Duodenal mucosa (tissue), 2 donors: ENCODE results near the gene SMARCE1.
A peak's percentile ranks its signal among the peaks of the same experiment; 100 is the strongest.

Source experiments
- H3K27ac ChIP-seq: one replicate; pipeline ENCODE4 v1.7.0; 2013; ENCODE audit warnings: low read depth, low read length
- H3K27me3 ChIP-seq, 2 donors: one replicate each; pipeline ENCODE4 v1.7.0; 2013; ENCODE audit warnings: low read length in 2 of 2, control low read depth in 1 of 2; ENCODE audit not compliant: insufficient read depth in 2 of 2, control insufficient read depth in 1 of 2
- H3K36me3 ChIP-seq, 2 donors: one replicate each; pipeline ENCODE4 v1.7.0; 2013; ENCODE audit warnings: low read length in 2 of 2, control low read depth in 1 of 2; ENCODE audit not compliant: insufficient read depth in 2 of 2, control insufficient read depth in 1 of 2
- H3K4me1 ChIP-seq, 2 donors: one replicate each; pipeline ENCODE4 v1.7.0; 2013; ENCODE audit warnings: low read length in 2 of 2, control low read depth in 1 of 2; ENCODE audit not compliant: insufficient read depth in 2 of 2, control insufficient read depth in 1 of 2
- H3K4me3 ChIP-seq, 2 donors: one replicate each; pipeline ENCODE4 v1.7.0; 2013; ENCODE audit warnings: low read length in 2 of 2, low read depth in 1 of 2
- H3K9ac ChIP-seq, 2 donors: one replicate each; pipeline ENCODE4 v1.7.0; 2013; ENCODE audit warnings: low read length in 2 of 2, low read depth in 1 of 2
- H3K9me3 ChIP-seq, 2 donors: one replicate each; pipeline ENCODE4 v1.7.0; 2013; ENCODE audit warnings: low read length in 2 of 2, control low read depth in 1 of 2; ENCODE audit not compliant: control insufficient read depth in 1 of 2

SMARCE1 gene

DNA sequence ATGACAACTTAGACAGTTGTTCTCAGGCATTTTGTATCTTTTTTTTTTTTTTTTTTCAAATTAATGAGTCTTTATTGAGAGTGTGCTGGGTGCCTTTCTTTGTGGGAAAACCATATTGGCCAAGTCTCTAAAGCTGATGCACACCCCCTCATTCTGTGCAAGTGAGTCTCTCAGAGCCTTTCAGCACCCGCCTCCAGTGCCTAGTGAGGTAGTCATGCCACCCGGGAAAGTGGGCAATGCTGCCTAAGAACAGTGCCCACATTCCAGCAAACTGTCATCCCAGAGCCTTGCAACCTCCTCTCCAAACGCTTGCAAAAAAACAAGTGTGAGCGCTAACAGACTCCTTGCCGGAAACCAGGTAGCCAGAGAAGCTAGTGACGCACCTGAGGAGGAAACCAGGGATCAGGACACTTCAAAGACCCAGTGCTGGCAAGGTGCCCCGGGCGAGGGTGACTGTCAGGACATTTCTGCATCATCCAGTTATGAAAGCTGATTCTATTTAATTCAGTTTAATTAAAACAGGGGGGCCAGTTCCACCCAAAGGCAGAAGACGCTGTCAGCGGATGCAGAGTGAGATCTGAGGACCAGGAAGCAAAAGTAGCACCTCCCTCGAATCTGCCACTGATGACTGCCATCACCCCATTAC is 34.9 kb downstream of the SMARCE1 start:
- peaks cover 0 to 4% of the 10 kb centered on the region in 2 donors for H3K4me1 ChIP-seq
- H3K27me3 ChIP-seq = peaks cover 0 to 2% of the 10 kb centered on the region in 2 donors
- no peaks in the 10 kb centered on the region for H3K36me3 ChIP-seq
- H3K27ac ChIP-seq = no peak overlapping the region
- H3K9ac ChIP-seq = no peak overlapping the region
- H3K9me3 ChIP-seq = no peaks in the 10 kb centered on the region
- H3K4me3 ChIP-seq = no peak overlapping the region

DNA sequence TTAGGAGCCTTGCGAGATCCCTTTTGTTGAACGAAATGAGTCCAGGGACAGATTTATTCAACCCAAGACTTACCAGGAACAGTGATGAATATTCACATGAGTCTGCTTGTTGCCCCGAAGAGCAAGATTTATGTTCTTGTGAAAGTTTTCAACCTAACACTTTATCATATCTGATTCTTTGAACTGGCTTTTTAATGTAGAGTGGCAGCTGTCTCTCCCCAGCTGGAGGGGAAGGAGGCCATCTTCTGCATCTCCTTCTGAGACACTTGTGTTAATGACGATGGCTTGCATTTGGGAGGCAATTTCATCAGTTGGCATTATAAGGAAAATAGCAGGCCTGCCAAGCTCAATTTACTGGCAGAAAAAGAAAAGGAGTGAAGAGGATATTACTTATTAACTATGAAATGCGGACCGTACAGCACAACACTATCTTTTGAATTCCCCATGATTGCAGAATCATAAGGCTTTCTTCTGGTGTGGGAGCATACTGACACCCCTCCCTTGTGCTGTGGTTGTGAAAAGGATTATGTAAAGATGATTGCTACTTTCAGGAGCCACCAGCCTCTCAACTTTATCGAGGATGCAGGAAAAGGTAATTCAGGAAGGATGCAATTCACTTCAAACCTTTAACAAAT is 35.7 kb downstream of the SMARCE1 start:
- H3K27ac ChIP-seq = no peak overlapping the region

DNA sequence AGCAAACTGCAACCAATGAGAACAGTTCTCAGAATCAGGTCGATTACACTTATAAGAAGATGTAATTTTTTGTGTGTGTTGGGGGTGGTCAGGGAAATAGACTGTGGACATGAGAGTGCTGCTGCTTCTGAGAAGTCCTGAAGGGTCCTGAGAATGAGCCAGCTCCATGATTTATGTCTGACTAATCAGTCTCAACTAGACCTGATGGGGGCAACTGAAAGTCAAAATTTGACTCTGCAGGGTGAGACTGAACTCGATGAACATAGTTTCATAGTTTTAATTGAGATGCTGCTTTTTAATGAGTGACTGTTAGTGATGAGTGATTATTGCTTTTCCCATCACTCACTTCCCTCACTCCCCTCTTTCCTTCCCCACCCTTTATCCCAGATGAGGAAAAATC is 37.3 kb downstream of the SMARCE1 start:
- Histone ChIP-seq H3K36me3 (no peaks in the 10 kb centered on the region), H3K27ac (no peak overlapping the region), H3K9me3 (no peaks in the 10 kb centered on the region), H3K27me3 (no peaks in the 10 kb centered on the region), H3K9ac (no peak overlapping the region), H3K4me3 (no peak overlapping the region), H3K4me1 (peaks cover 0 to 4% of the 10 kb centered on the region in 2 donors)

More for the DNA sequence above, 35.7 kb downstream of the SMARCE1 start:
- H3K4me1 ChIP-seq = peaks cover 0 to 7% of the 10 kb centered on the region in 2 donors
- no peak overlapping the region for H3K9ac ChIP-seq
- no peak overlapping the region for H3K4me3 ChIP-seq
- H3K27me3 ChIP-seq = no peaks in the 10 kb centered on the region
- no peaks in the 10 kb centered on the region for H3K9me3 ChIP-seq
- H3K36me3 ChIP-seq = no peaks in the 10 kb centered on the region

DNA sequence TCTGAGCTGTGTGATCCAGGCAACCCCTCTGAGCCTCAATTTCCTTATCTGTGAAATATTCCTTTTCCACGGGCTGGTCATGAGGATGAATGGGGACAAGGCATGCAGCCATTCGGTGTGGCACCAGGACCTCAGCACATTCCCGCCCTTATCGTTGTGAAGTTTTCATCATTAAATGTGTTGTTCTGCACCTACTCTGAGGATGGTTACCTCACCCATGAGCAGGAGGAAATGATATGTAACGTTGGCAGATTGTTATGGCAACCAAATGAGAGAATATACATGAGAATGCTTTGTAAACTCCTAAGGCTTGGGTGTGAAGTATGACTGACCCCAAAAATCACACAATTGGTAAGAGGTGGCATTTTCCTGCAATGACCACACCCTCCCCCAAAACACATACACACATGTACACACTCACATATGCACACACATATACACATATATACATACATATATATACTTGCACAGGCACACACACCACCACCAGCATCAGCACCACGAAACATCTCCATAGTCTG is 39.5 kb downstream of the SMARCE1 start:
- Histone ChIP-seq H3K36me3 (no peaks in the 10 kb centered on the region), H3K9ac (no peak overlapping the region), H3K9me3 (no peaks in the 10 kb centered on the region), H3K27ac (no peak overlapping the region), H3K4me3 (no peak overlapping the region), H3K27me3 (no peaks in the 10 kb centered on the region), H3K4me1 (peaks cover 0 to 4% of the 10 kb centered on the region in 2 donors)

DNA sequence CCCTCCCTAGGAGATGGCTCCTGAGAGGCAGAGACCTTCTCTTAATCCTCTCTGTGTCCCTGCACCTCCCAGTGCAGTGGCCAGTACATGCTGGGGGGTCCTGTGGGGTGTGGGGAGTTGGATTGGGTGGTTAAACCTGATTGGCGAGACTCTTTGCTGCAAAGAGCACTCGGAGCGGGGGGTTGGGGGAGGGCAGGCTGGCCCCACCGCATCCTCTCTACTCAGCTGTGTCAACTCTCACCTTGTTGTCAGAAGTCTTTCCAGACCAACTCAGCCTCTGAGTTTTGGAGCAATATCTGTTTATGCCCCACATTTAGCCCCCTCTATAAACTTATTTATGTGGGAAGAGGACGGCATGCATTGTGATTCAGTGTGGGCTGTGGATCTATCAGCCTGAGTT is 40.0 kb downstream of the SMARCE1 start:
- H3K9me3 ChIP-seq = no peaks in the 10 kb centered on the region
- H3K27me3 ChIP-seq = no peaks in the 10 kb centered on the region
- no peak overlapping the region for H3K4me3 ChIP-seq
- peak overlapping the region in 1 of 2 donors; percentile 10 for H3K9ac ChIP-seq
- H3K4me1 ChIP-seq = peaks cover 0 to 4% of the 10 kb centered on the region in 2 donors
- no peaks in the 10 kb centered on the region for H3K36me3 ChIP-seq
- H3K27ac ChIP-seq = no peak overlapping the region

DNA sequence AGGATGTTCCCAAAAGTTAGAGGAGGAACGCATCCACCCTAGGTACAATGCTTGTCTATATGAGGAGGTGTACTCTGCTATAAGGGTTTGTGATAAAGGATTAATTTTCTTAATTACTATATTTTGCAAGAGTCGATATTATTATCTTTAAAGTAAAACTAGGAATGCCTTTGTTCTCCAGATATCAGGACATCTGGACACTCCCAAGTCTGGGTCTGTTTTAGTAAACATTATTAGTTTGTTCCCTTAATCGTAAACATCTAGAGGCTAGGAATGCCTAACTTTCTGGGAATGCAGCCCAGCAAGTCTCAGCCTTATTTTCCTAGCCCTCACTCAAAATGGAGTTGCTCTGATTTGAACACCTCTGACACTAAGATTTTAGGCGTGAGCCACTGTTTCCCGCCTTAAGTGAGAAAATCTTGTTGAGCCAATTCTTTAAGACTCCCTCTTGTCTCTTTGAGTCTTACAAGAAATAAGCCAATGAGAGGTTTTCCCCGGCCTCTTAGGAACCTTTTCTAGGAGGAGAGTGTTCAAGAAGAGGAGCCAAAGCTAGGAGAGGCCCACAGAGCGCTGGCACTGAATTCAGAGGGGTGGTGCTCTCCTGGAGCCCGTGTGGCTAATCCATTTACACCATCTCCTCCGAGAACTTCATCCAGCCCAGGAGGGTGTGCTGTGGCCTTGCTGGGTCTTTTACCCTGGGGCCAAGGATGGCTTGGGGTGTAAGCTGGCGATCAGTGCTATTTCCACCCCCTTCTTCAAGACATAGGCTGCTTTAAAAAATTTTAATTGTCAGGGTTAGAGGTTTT is 40.9 kb downstream of the SMARCE1 start:
- H3K4me3 ChIP-seq = no peak overlapping the region
- H3K9me3 ChIP-seq = no peaks in the 10 kb centered on the region
- no peaks in the 10 kb centered on the region for H3K36me3 ChIP-seq
- no peaks in the 10 kb centered on the region for H3K27me3 ChIP-seq
- no peak overlapping the region for H3K27ac ChIP-seq
- H3K9ac ChIP-seq = peak overlapping the region in 1 of 2 donors; percentile 10
- H3K4me1 ChIP-seq = peaks cover 0 to 4% of the 10 kb centered on the region in 2 donors

DNA sequence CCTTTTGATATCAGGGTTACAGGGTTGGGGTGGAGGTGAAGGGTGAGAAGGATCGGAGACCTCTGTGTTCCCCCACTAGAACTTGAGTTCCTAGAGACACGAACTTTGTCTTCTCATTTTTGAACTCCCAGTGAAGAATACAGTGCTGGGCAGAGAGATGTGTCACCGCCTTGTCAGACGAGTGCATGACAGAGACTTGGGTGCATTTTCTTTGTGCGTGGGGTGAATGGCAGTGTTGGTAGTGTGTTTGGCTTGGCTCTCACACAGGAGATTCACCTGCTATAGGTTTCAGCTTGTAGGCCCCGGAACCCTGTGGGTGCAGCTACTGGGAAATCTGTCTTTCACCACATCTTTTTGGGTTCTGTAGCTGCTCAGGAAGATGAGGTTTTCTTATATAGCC is 42.3 kb downstream of the SMARCE1 start:
- H3K27me3 ChIP-seq = no peaks in the 10 kb centered on the region
- no peaks in the 10 kb centered on the region for H3K36me3 ChIP-seq
- no peak overlapping the region for H3K9ac ChIP-seq
- peaks cover 0 to 4% of the 10 kb centered on the region in 2 donors for H3K4me1 ChIP-seq
- H3K27ac ChIP-seq = no peak overlapping the region
- H3K4me3 ChIP-seq = no peak overlapping the region
- no peaks in the 10 kb centered on the region for H3K9me3 ChIP-seq

DNA sequence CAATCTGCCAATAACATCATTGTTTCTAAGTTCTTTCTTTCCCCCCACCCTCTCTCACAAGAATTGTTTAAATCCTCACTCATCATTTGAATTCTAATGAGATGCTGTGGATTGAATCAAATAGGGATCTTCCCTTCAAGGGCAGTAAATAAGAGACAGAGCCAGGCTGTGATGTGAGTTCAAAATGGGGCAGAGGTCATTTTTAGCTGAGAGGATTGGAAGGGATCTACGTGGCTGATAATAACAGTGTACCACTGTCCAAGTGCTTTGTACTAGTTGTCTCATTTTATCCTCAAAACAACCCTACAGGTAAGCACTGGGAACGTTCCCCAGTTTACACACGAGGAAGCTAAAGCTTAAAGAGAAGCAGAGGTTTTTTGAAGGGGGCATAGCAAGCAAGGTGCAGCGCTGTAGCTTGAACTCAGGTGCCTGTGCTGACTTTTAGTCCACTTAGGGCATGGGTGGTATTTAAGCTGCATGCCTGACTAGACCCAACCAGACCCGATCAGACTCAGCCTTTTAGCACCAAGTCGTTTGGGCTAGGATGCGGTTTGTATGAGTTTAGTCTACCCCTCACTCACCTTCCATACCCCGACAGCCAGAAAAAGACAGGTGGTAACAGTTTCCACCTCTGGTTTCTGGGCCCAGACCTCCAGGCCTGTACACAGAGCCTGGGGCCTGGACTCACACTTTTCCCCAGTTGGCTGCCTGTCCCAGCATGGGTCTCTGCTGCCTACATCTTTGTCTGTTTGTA is 43.1 kb downstream of the SMARCE1 start:
- Histone ChIP-seq H3K27ac (no peak overlapping the region), H3K36me3 (no peaks in the 10 kb centered on the region), H3K27me3 (no peaks in the 10 kb centered on the region), H3K4me1 (peaks cover 0 to 4% of the 10 kb centered on the region in 2 donors), H3K9ac (no peak overlapping the region), H3K4me3 (no peak overlapping the region), H3K9me3 (no peaks in the 10 kb centered on the region)

DNA sequence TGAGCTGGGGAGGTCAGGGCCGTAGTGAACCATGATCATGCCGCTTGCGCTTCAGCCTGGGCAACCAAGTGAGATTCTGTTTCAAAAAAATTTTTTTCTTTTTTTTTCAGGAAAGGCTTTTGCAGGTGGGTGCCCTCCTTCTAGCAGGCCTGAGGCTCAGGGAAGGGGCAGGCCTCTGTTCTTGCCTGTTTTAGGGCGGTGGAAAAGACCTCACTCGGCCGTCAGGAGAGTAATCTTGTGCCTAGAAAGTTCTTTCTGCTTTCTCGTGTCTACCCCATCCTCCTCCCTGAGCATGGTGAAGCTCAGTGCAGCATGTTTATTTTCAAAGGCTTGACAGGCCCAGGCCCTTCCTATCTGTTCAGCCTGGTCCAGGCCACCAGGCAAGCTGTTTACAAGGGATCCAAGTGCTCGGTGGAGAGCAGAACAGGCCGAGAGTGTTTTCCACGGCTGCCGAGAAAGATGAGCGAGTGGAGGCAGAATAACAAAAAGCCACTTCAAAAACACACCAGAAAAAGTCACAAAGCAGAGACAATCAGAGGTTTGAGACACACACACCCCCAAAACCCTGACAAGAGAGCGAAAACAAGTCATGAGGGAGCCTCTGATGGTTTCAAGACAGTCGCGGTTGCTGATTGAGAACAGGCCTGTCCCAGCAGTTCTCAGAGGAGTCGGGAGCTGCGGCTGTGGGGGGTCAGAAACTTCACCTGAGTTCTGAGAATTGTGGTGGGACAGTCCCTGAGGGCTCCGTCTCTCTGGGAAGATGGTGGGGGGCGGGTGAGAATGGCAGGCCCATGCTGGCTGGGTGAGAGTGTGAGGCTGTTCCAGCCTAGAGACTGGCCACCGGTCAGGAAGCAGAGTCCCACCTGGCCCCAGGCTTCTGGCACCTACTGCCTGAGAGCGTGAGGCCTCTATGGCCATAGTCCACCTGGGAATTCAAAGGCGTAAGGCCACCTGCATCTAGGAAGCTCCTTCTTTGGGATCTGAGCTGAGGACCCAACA is 44.9 kb downstream of the SMARCE1 start:
- no peaks in the 10 kb centered on the region for H3K27me3 ChIP-seq
- H3K27ac ChIP-seq = no peak overlapping the region
- H3K36me3 ChIP-seq = no peaks in the 10 kb centered on the region
- H3K9me3 ChIP-seq = no peaks in the 10 kb centered on the region
- H3K4me3 ChIP-seq = no peak overlapping the region
- H3K4me1 ChIP-seq = peaks cover 5 to 11% of the 10 kb centered on the region in 2 donors
- H3K9ac ChIP-seq = no peak overlapping the region
